Progenitor cell of endocrine pancreas (in vitro differentiated cells): ENCODE data around the gene SCNN1G. TPM values are rescaled to one million over a fixed set of nuclear protein-coding genes. Genes with fewer than 3 reads are reported as not detected.

Experiments
- DNase-seq: peaks from one replicate; pipeline ENCODE4 v3.0.0; 2021; ENCODE audit warnings: low spot score; ENCODE audit not compliant: unreplicated experiment
- H3K27ac Mint-ChIP-seq: 2 replicates; pipeline ENCODE4 v1.8.0; 2021; ENCODE audit warnings: mild to moderate bottlenecking, moderate library complexity, mixed read lengths
- H3K27me3 Mint-ChIP-seq: 2 replicates; pipeline ENCODE4 v1.8.0; 2021; ENCODE audit warnings: mixed read lengths
- H3K36me3 Mint-ChIP-seq: 2 replicates; pipeline ENCODE4 v1.8.0; 2022; ENCODE audit warnings: mixed read lengths; ENCODE audit not compliant: insufficient read depth
- H3K4me1 Mint-ChIP-seq: 2 replicates; pipeline ENCODE4 v1.8.0; 2021; ENCODE audit warnings: low read depth, mixed read lengths
- H3K4me3 Mint-ChIP-seq: 2 replicates; pipeline ENCODE4 v1.8.0; 2021; ENCODE audit warnings: low read depth, mild to moderate bottlenecking, moderate library complexity, mixed read lengths
- H3K9me3 Mint-ChIP-seq: 2 replicates; pipeline ENCODE4 v1.8.0; 2021; ENCODE audit warnings: low read depth, mixed read lengths
- total RNA-seq: library from RNA; stranded (reverse); gene quantifications from 2 replicates; pipeline ENCODE4 v1.2.1, GENCODE V29; 2021
- TF ChIP-seq, protein P1 (sequence below): fragments of 200-600 bp; sonication (generic); IDR thresholded peaks from one replicate; pipeline ENCODE4 v1.5.0; 2021; ENCODE audit warnings: antibody characterized with exemption, mild to moderate bottlenecking; ENCODE audit not compliant: unreplicated experiment

SCNN1G gene
- total RNA-seq, 1 donor from 2014 or later: 1.2 TPM

- H3K4me3 Mint-ChIP-seq: no peak overlapping the region
- no peak overlapping the region for H3K27ac Mint-ChIP-seq
- H3K4me1 Mint-ChIP-seq: no peaks in the 10 kb centered on the region
- H3K9me3 Mint-ChIP-seq: no peaks in the 10 kb centered on the region
- peaks cover 25% of the 10 kb centered on the region for H3K27me3 Mint-ChIP-seq
- no peak for DNase-seq
- H3K36me3 Mint-ChIP-seq: no peaks in the 10 kb centered on the region
- TF ChIP-seq, protein P1, sequence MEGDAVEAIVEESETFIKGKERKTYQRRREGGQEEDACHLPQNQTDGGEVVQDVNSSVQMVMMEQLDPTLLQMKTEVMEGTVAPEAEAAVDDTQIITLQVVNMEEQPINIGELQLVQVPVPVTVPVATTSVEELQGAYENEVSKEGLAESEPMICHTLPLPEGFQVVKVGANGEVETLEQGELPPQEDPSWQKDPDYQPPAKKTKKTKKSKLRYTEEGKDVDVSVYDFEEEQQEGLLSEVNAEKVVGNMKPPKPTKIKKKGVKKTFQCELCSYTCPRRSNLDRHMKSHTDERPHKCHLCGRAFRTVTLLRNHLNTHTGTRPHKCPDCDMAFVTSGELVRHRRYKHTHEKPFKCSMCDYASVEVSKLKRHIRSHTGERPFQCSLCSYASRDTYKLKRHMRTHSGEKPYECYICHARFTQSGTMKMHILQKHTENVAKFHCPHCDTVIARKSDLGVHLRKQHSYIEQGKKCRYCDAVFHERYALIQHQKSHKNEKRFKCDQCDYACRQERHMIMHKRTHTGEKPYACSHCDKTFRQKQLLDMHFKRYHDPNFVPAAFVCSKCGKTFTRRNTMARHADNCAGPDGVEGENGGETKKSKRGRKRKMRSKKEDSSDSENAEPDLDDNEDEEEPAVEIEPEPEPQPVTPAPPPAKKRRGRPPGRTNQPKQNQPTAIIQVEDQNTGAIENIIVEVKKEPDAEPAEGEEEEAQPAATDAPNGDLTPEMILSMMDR: no peak
These were observed 50.3 kb downstream of the SCNN1G start for GRCh38 chr16:23232806-23233205.

DNA sequence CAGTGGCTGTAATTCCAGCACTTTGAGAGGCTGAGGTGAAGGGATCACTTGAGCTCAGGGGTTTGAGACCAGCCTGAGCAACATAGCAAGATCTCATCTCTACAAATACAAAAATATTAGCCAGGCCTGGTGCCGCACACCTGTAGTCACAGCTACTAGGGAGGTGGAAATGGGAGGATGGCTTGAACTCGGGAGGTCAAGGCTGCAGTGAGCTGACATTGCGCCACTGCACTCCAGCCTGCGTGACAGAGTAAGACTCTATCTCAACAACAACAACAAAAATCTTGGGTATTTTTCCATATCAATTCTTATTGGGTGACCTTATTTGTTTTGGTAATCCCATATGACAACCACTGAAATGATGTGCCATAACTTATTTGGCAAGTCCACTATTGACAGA lies 52.6 kb downstream of the SCNN1G start:
- Mint-ChIP-seq H3K27ac (no peak overlapping the region), H3K4me1 (peaks cover 3% of the 10 kb centered on the region), H3K9me3 (no peaks in the 10 kb centered on the region), H3K36me3 (no peaks in the 10 kb centered on the region), H3K27me3 (peaks cover 27% of the 10 kb centered on the region), H3K4me3 (no peak overlapping the region)
- DNase-seq: no peak
- TF ChIP-seq, protein P1: no peak

GRCh38 chr16:23236983-23237382 lies 54.4 kb downstream of the SCNN1G start:
- H3K4me3 Mint-ChIP-seq: no peak overlapping the region
- TF ChIP-seq, protein P1: no peak
- H3K27me3 Mint-ChIP-seq: peaks cover 29% of the 10 kb centered on the region
- no peaks in the 10 kb centered on the region for H3K36me3 Mint-ChIP-seq
- no peaks in the 10 kb centered on the region for H3K9me3 Mint-ChIP-seq
- no peak overlapping the region for H3K27ac Mint-ChIP-seq
- DNase-seq: no peak
- H3K4me1 Mint-ChIP-seq: peaks cover 14% of the 10 kb centered on the region

- Mint-ChIP-seq H3K27ac (no peak overlapping the region), H3K4me3 (no peak overlapping the region)
These were observed 58.4 kb downstream of the SCNN1G start for GRCh38 chr16:23240994-23241393.

GRCh38 chr16:23244122-23244521 lies 61.6 kb downstream of the SCNN1G start:
- H3K9me3 Mint-ChIP-seq: peaks cover 3% of the 10 kb centered on the region
- DNase-seq: no peak
- peaks cover 31% of the 10 kb centered on the region for H3K27me3 Mint-ChIP-seq
- peaks cover 14% of the 10 kb centered on the region for H3K4me1 Mint-ChIP-seq
- no peaks in the 10 kb centered on the region for H3K36me3 Mint-ChIP-seq
- no peak overlapping the region for H3K4me3 Mint-ChIP-seq
- TF ChIP-seq, protein P1: no peak
- H3K27ac Mint-ChIP-seq: no peak overlapping the region

More at GRCh38 chr16:23240994-23241393, 58.4 kb downstream of the SCNN1G start:
- peaks cover 39% of the 10 kb centered on the region for H3K27me3 Mint-ChIP-seq
- H3K36me3 Mint-ChIP-seq: no peaks in the 10 kb centered on the region
- no peak for DNase-seq
- H3K4me1 Mint-ChIP-seq: peaks cover 14% of the 10 kb centered on the region
- H3K9me3 Mint-ChIP-seq: peaks cover 3% of the 10 kb centered on the region
- TF ChIP-seq, protein P1: no peak
